GM19035 (cell line): ENCODE results near the gene PRKAA1.
"Not testable (repeated sequence)": the region's sequence is repeated elsewhere in the genome, so short reads cannot be mapped to it uniquely, and the experiment has no call there.

Experiments
- ATAC-seq: cut with Tn5 transposase; IDR thresholded peaks from one replicate; pipeline ENCODE4 v1.9.1; 2021; ENCODE audit not compliant: unreplicated experiment

Gene PRKAA1

DNA sequence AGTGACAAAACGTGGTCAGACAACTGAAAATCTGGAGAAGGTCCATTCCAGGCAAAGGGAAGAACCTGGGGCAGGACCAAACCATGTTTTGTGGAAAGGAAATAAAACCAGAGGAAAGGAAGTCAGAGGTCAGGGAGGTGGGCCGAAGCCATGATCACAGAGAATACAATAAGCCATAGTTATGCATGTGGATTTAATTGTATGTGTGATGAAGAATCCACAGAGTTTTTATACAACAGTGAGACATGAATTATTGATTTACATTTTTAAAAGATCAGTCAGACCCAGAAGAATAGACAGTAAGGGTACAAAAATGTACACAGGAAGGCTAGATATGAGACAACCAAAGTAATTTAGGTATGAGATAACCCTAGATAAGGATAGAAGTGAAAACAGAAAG is 63.2 kb downstream of the PRKAA1 start:
- no peak for ATAC-seq

DNA sequence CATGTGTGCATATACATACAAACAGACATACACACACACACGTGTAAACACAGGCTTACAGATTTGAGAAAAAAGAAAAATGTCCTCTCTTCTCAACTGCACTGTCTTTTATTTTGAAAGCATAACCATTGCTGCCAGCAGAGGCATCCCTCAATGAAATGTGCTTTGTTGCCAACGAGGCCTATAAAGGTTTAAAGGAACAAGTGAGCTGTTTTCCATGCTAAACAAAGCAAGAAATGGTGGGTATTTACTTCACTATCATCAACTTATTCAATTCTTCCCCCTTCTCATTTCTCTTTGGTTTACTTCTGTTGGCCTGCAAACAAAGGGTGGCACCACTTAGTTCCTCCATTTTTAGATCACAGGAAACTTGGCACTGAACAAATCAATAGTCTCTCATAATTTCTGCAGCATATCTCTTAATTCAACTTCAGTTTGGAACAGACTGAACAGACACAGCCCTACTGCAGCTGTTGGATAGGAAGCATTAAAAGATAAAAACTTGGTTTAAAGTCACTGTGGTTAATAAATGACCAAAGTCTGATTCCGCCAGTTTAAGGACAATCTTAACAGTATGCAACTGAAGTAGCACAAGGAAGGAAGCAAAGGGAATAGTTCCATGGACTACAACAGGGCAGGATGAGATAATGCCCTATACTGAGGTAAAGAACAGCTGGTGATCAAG is 64.2 kb downstream of the PRKAA1 start:
- no peak for ATAC-seq

DNA sequence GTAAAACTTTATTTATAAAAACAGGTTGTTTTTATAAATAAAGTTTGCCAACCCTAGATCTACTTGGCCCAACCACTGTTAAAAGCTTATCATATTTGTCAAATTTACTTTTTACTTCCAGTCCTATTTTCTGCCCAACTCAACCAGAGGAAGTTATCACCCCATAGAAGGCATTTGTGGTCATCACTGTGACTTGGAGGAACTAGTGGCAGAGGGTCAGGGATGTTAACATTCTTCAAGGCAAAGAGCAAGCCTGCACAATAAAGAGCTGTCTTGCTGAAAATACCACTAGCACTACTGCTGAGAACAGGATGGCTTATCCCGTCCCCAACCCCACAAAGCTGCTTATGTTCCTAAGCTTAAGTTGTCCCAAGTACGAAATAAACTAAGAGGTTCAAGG is 64.7 kb downstream of the PRKAA1 start:
- no peak for ATAC-seq

DNA sequence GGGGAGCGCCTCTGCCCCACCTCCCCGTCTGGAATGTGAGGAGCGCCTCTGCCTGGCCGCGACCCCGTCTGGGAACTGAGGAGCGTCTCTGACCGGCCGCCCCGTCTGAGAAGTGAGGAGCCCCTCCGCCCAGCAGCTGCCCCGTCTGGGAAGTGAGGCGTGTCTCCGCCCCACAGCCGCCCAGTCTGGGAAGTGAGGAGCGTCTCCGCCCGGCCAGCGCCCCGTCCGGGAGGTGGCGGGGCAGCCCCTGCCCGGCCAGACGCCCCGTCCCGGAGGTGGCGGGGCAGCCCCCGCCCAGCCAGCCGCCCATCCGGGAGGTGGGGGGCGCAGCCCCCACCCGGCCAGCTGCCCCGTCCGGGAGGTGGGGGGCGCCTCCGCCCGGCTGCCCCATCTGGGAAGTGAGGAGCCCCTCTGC is 75.7 kb downstream of the PRKAA1 start:
- ATAC-seq: not testable (repeated sequence)

DNA sequence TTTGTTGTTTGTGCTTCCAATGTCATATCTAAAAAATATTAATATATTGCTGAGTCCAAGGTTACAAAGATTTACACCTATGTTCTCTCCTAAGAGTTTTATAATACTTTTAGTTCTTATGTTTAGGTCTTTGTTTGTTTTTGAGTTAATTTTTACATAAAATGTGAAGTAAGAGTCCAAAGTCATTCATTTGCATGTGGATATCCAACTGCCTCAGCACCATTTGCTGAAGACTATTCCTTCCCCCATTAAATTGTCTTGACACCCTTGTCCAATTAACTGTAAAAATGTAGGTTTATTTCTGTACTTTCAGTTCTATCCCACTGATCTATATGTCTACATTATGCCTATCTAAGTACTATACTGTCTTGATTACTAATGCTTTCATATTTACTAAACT is 78.1 kb downstream of the PRKAA1 start:
- ATAC-seq: no peak

- no peak for ATAC-seq
Observed at GRCh38 chr5:40717281-40717680, 80.9 kb downstream of the PRKAA1 start.

DNA sequence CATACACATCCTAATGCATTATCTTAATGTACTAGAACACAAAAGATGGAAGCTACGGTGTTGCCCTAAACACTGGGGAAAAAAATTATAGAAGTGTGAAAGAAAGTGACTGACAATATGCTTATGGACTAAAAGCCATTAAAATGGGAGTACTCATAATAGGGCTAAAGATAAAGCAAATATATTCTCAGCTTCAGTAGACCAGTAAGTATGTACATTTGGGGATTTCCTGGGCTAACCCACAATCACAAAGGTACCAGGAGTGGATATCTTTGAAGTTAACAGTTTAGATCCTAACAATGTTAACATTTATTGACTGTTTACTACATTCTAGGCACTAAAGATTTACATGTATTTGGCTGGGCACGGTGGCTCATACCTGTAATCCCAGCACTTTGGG is 81.6 kb downstream of the PRKAA1 start:
- ATAC-seq: no peak

- ATAC-seq: no peak
Observed at GRCh38 chr5:40716000-40716399, 82.2 kb downstream of the PRKAA1 start.

- ATAC-seq: no peak
Observed at GRCh38 chr5:40714001-40714400, 84.2 kb downstream of the PRKAA1 start.

DNA sequence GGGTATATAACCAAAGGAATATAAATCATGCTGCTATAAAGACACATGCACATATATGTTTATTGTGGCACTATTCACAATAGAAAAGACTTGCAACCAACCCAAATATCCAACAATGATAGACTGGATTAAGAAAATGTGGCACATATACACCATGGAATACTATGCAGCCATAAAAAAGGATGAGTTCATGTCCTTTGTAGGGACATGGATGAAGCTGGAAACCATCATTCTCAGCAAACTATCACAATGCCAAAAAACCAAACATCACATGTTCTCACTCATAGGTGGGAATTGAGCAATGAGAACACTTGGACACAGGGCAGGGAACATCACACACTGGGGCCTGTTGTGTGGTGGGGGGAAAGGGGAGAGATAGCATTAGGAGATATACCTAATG is 87.6 kb downstream of the PRKAA1 start:
- not testable (repeated sequence) for ATAC-seq
